NB4 (cell line): ENCODE measurements around the gene U2AF2.

ENCODE experiments used
- MAX ChIP-seq: IDR thresholded peaks from 2 replicates; pipeline ENCODE4 v1.6.1; 2011; ENCODE audit warnings: low read depth, low read length
- POLR2A ChIP-seq: IDR thresholded peaks from 2 replicates; pipeline ENCODE4 v1.6.1; 2011; ENCODE audit warnings: mild to moderate bottlenecking; ENCODE audit not compliant: insufficient read length; ENCODE audit errors: extremely low read depth
- TF ChIP-seq, protein P1 (sequence below): IDR thresholded peaks from one replicate; pipeline ENCODE4 v1.5.1; 2012; ENCODE audit warnings: low read depth, low read length

DNA sequence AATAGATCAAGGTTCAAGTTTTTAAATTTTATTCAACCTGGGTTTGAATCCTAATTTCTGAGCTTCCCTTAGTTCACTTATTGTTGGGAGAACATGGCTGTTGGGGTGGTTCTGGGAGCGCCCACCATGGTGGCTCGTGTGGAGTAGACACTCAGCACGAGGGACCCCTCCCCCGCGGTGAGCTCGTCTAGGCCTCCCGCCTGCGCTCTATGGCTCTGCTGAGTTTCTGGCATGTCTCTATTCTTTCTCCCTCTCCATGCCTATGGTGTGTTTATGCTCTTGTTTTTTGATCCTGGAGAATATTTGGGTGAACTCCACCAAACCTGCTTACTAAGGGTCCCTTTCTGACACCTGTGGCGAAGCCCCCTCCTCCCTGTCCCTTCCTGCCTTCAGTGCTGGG, 18.6 kb downstream of the U2AF2 start:
- TF ChIP-seq, protein P1, sequence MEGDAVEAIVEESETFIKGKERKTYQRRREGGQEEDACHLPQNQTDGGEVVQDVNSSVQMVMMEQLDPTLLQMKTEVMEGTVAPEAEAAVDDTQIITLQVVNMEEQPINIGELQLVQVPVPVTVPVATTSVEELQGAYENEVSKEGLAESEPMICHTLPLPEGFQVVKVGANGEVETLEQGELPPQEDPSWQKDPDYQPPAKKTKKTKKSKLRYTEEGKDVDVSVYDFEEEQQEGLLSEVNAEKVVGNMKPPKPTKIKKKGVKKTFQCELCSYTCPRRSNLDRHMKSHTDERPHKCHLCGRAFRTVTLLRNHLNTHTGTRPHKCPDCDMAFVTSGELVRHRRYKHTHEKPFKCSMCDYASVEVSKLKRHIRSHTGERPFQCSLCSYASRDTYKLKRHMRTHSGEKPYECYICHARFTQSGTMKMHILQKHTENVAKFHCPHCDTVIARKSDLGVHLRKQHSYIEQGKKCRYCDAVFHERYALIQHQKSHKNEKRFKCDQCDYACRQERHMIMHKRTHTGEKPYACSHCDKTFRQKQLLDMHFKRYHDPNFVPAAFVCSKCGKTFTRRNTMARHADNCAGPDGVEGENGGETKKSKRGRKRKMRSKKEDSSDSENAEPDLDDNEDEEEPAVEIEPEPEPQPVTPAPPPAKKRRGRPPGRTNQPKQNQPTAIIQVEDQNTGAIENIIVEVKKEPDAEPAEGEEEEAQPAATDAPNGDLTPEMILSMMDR = no peak
- TF ChIP-seq MAX (no peak), POLR2A (no peak)
